Hypothalamus (tissue), 51 donors: ENCODE data around the gene SAXO1.
"Not testable (repeated sequence)": the region's sequence is repeated elsewhere in the genome, so short reads cannot be mapped to it uniquely, and the experiment has no call there.

Experiments used
- DNase-seq, 51 donors: peaks; one replicate each; lab custom pipeline; 2025; lab: John Stamatoyannopoulos, UW

SAXO1 gene

DNA sequence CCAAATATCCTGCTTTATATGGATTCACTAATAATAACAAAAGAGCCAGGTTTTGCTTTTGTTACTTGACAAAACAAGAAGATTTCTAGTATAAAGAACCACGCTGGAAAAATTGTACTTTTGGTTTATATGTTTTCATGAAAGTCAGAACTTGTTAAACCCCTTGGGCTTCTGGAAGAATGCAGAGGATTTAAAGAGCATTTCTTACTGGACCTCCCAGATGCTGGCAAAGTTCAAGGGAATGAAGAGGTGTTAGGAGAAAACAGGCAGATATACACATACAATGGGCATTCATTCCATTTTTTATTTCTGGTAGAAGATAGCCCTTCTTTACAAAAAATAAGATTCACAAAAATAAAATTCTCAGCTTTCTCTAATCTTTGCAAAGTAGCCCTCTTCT, 61.1 kb downstream of the SAXO1 start:
- no peak for DNase-seq

DNA sequence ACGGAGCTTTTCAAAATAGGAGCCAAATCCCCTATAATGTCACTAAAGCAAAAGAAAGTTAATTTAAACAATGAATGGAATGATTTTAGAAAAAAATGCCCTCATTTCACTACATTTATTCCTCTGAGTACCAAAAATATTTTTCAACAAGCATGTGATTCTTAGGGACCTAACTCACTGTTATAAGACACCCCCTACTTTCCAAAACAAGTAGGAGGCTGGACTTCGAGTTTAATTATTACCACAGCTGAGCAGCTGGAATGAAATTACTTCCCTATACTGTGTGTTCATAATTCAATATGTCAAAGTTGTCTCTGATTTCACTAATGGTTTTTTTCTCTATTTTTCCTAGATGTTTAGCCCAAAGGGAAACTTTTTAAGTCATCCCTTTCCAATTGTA, 61.6 kb downstream of the SAXO1 start:
- no peak for DNase-seq

GRCh38 chr9:18970393-18970792, 62.6 kb downstream of the SAXO1 start:
- no peak for DNase-seq

DNA sequence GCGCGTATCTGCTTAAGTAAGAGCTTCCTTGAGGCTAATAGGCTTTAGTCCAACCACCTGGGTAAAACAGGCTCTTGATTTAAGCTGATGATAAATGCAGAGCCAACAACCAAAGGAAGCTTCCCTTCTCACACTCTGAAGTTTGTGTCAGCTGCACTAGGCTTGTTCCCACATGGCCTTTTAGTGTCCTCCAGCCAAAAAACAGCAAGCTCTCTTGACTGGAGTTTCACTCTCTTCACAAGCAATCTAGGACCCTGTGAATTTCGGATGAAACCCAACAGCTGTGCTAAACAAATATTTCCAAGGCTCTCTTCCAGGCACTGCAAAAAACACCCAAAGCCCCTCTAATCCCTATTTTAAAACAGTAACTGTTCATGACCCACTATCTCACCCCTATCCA, 63.9 kb downstream of the SAXO1 start:
- DNase-seq = peak in 1 of 51 donors; percentile 4

DNA sequence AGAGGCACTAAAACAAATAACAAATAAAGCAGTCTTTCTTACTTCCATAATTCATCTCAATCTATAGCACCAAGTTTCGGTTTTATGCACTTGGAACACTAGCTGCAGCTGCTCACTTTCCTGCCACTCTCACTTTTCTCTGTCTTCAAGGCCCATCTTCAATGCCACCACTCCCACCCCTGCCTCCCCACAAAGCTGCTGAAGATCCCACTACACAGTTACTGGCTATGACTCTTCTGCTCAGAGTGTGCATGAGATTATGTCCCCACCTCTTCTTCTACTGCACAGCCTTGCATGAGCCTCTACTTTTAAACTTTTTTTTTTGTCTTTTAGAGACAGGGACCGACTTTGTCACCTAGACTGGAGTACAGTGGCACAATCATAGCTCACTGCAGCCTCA, 77.4 kb downstream of the SAXO1 start:
- DNase-seq = no peak

DNA sequence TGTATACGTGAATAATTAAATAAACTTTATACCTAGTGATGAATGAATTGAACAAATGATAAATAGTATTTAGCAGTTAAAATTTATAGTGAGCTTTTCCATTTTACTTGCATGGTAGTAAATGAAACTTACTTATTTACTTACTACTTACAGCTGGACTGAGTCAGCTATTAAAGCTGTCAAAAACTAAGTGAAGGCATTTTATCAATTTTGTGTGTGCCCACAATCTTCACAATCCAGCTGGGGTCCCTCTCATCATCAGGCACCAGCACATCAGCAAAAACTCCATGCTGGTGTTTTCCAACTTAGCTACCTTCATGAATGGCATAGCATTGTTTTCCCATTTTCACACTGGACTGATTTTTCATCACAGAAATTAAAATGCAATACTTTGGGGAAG, 81.1 kb downstream of the SAXO1 start:
- no peak for DNase-seq

DNA sequence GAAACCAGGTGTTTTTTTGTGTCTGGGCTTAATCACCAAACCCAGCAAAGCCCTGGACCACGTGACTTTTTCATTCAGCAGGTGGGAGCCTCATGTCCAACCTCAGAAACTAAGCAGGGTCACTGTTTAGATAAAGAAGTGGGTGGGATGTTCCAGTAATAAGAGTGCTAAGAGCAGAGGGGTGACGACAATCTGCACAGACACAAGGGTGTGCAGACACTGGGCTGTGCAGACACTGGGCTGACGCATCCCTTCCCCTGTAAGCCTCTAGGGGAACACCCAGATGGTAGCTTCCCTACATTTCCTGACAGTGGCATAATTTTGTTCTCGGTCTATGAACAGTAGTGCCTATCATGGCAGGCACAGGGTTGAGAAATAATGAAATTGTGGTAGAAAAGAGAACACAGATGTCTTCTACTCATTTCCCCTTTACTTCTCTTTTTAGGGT, 85.1 kb downstream of the SAXO1 start:
- DNase-seq = no peak

DNA sequence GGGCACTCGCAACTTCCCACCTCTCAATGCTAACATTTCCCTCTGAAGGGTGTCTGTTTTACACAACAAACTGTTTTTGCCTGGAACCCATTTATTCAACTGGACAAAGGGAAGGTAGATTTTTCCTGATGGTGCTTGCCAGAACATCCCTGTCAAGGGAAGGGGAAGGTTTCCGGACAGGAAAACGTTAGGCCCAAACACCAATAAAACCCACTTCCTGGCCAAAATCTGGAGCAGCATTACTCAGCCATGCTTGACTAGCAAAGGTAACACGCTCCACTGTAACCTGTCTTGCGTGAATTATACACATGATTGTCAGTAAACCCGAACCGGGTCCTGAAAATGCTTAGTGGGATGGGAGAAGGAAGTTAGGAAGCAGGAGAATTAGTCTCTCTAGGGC, 90.2 kb downstream of the SAXO1 start:
- no peak for DNase-seq

DNA sequence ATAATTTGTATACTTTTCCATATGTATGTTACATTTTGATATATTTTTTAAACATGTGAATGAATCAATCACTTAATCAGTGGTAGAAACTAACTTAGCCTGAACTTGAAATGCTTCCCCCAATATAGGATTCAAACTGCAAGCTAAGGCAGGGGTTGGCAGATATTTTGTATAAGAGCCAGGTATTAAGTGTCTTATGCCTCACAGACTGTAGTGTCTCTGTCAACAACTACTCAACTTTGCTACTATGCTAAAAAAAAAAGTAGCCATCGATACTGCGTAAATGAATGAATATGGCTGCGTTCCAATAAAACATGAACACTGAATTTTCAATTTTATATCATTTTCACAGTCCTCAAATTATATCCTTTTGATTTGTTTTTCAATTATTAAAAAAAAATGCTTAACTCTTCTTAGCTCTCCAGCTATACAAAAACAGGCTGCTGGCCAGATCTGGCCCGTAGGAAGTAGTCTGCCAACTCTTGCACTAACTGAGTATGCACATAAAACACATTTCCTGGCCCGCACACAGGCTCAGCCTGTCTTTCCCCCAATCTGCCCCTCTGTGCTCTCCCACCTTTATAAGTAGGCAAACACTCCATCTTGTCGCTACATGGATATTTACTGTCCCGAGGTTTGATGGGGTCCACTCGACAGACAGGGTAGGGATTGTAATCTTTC, 91.8 kb downstream of the SAXO1 start:
- DNase-seq = no peak

- no peak for DNase-seq
Measured at GRCh38 chr9:18939943-18940342, 93.1 kb downstream of the SAXO1 start.

DNA sequence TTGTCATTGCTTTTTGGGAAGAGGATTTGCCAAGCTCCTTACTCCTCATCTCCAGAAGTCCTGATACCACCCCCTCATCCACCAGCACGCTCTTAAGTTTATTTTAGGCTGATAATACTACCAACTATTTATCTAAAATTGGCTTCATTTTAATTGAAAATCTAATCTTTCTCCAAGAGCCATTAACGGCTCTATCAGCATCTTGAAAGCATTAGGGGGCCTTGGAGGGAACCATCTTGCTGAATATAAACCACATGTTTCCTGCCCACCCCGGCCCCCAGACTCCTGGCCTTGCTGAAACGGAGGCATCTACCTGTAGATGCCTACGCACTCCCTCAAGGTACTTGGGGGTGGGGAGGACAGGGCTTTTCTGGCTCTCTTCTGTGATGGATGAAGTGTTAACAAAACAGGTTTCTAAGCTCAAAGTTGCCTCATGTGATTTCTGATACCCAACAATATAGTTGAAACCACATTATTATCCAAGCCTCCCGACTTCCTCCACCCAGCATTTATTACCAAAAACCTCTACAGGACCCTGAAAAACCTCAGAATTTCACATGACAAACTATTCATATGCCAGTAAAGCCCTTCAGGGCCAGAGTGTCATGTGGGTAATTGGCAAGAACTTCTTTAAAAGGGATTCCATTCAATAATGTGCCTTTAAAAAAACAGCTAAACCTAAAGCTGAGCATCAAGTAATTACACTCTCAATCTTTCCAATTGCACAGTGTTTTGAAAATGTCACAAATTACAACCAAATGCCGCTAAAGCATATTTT, 96.7 kb downstream of the SAXO1 start:
- no peak for DNase-seq

- no peak for DNase-seq
Measured at GRCh38 chr9:18935541-18935940, 97.5 kb downstream of the SAXO1 start.

DNA sequence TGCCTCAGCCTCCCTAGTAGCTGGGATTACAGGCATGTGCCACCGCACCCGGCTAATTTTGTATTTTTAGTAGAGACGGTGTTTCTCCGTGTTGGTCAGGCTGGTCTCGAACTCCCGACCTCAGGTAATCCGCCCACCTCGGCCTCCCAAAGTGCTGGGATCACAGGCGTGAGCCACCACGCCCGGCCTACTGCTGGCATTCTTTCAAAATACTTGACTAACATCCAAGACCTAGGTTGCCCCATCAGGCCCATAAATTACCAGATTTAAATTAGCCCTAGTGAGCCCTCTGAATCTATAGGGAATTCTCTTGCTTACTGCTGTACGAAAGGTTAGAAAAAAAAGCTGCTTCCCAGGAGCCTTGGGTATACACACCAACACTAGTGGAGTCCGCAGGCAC, 102.4 kb downstream of the SAXO1 start:
- DNase-seq = not testable (repeated sequence)

- no peak for DNase-seq
Measured at GRCh38 chr9:18928711-18929110, 104.3 kb downstream of the SAXO1 start.

DNA sequence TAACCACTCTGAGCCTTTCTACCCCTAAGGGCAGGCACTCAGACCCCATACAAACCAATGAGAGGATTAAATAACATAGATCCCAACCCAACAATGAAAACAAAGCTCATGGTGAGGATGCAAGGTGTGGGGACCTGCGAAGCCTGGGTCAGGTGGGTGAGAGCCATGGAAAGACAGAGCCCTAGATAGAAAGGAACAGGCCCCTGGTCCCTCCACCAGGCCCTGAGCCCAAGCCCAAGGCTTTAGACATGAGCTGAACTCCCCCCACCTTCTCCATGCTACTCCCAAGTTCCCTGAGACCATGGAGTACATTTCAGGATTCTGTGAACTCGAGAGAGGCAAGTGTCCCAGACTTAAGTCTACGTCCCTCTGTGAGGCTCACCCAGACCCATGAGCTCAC, 106.5 kb downstream of the SAXO1 start:
- no peak for DNase-seq

GRCh38 chr9:18925880-18926279, 107.1 kb downstream of the SAXO1 start:
- no peak for DNase-seq

- DNase-seq = no peak
Measured at GRCh38 chr9:18923671-18924430, 109.2 kb downstream of the SAXO1 start.

GRCh38 chr9:18923167-18923566, 109.8 kb downstream of the SAXO1 start:
- no peak for DNase-seq

DNA sequence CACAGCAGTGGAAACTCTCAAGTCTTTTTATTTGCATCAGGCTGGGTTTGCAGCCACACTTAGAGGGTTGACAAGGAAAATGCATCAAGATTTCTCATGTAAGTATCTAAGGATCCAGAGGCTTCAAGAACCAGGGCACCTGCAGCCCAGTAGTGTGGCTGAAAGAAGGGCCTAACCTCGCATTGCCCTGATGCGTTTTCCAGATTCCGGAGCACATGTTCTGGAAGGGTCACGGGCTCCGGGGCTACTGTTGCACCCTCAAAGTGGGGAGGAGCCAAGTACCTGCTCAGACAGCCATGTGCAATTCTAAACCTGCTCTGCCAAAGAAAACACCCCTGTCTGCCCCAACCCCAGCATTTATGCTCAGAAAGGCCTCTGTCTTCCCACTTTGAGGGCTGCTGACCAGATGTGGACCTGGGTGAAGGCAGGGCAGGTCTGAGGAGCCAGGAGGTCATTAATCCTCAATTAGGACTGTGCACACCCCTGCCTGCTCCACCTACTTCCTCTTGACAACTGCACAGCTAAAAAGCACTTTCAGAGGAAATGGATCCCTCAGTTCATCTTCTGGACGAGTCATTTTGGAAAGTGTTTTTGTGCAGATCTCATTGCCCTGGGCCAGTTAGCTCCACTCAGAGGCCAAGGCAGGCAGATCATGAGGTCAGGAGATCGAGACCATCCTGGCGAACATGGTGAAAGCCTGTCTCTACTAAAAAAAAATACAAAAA, 110.7 kb downstream of the SAXO1 start:
- DNase-seq = no peak

DNA sequence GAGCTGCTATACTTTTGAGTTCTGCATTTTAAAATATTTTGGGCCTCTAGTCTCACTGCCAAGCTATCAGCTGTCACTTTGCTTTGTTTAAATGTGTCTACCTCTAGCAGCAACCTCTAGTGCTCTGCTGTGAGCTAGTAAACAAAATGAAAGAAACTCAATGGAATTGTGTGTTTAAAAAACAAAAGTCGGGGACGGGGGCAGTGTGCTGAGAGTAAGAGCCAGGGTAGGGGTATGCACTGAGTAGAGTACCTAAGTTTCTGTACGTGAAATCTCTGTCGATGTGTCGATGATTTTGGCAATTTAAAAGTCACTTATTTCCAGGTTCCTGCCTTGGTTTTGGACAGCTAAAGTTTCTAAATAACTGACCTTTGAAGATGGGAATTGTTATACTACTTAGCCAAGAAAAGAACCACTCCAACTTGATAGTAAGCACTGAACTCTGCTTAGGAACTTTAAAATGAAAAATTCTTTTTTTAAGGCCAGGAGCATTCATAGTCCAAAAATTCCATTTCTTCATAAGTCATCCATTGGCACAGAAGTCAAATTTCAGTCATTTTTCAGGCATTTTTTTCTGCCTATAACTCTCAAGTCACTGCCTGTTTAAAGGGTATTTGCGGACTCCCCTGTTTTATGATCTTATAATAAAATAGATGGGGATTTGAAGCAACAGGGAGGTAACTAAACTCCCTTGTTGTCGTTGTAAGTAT, 111.5 kb downstream of the SAXO1 start:
- no peak for DNase-seq
